ENCODE measurements around the gene CPE.
"Not testable (repeated sequence)": the region's sequence is repeated elsewhere in the genome, so short reads cannot be mapped to it uniquely, and the experiment has no call there.

CPE gene

DNA sequence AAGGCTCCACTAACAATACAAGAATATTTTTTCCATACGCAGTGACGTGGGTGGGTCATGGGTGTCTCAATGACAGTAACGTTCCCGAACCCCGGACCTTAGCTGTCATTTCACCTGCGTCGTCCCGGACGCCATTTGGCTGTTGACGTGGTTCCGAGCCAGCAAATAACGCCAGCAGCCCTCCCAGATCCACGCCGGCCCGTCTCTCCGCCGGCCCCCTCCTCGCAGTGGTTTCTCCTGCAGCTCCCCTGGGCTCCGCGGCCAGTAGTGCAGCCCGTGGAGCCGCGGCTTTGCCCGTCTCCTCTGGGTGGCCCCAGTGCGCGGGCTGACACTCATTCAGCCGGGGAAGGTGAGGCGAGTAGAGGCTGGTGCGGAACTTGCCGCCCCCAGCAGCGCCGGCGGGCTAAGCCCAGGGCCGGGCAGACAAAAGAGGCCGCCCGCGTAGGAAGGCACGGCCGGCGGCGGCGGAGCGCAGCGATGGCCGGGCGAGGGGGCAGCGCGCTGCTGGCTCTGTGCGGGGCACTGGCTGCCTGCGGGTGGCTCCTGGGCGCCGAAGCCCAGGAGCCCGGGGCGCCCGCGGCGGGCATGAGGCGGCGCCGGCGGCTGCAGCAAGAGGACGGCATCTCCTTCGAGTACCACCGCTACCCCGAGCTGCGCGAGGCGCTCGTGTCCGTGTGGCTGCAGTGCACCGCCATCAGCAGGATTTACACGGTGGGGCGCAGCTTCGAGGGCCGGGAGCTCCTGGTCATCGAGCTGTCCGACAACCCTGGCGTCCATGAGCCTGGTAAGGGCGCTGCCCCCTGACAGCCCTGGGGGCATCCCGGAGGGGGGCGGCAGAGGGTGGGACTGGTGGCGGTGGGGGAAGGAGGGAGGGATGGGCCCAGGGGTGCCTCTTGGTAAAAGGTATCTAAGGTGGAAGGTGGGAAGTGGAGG, at the start of gene CPE:
Gene CPE (plus strand): TSS at position 264 of the 933 bp plus-strand sequence. CDS start 214 bp downstream, at position 478.
- DNase-seq = peak; percentile 78 to 84

DNA sequence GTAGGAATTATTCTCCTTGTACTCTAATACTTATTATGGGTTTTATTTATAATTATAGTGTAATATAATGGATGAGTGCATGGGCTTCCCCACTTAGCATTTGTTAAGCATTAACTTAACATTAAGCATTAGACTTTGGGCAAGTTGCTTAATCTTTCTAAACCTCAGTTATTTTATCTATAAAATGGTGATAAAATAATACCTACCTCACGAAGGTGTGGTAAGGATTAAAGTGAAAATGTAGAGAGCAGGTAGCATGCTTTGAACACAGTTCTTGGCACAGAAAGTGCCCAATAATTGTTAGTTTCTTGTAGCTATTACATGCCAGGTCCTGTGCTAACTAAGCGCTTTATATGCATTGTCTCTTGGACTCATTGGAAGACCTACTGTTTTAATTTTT, 48.7 kb upstream of the CPE start:
- no peak for DNase-seq

DNA sequence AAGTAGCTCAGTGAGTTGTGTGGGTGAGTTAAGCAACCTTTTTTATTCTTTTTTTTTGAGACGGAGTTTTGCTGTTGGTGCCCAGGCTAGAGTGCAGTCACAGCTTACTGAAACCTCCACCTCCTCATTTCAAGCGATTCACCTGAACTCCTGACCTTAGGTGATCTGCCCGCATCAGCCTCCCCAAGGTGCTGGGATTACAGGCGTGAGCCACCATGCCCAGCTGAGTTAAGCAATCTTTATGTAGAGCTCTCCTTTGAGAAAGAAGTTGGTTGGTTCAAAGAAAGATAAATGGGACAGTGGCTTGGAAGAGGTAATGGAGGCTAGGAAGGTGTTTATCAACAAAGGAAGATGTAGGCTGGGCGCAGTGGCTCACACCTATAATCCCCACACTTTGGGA, 48.1 kb upstream of the CPE start:
- no peak for DNase-seq

DNA sequence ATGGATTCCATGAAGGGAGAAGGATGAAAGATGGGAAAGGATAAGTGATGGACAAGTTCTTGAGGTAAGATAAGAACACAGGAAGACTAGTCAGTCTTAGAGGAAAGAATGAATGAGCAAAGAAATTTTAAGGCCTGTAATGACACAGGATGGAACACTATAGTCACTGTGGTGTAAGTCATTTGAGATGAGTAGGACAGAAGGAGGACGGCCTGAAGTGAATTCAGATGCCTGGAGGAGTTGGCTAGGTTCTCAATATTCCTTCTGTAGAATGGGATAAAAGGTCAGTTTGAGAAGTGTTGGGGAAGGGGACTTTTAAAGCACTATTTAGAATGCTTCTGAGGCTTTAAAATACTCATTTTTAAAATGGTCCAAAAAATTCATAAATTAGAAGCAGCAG, 47.4 kb upstream of the CPE start:
- DNase-seq = no peak

DNA sequence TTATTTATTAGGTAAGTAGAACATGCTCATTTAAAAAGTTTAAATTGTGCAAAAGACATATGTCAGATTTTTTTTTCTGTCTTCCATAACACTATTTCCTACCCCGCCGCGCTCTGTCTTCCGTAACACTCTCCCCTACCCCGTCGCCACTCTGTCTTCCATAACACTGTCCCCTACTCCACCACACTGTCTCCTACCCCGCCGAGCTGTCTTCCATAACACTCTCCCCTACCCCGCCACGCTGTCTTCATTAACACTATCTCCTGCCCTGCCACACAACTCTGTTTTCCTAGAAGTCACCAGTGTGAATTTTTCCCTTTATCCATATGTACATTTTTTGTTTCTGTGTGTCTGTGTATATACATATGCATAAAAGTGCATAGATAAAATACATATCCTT, 47.0 kb upstream of the CPE start:
- no peak for DNase-seq

DNA sequence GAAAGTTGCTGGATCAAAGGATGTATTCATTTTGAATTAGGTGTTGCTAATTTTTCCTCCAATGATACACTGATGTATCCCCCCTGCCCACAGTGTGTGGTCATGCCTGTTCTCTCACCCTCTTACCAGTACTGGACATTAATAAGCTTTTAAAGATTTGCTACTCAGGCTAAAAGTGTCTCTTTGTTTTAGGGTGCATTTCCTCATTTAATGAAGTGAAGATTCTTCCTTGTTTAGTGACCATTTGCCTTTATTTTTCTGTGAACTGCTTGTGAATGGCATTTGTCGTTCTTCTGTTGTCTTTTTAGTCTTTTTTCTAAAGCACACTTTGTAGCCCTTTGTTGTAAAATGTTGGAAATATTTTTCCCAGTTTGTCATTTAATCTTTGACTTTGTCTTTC, 46.3 kb upstream of the CPE start:
- DNase-seq = no peak

DNA sequence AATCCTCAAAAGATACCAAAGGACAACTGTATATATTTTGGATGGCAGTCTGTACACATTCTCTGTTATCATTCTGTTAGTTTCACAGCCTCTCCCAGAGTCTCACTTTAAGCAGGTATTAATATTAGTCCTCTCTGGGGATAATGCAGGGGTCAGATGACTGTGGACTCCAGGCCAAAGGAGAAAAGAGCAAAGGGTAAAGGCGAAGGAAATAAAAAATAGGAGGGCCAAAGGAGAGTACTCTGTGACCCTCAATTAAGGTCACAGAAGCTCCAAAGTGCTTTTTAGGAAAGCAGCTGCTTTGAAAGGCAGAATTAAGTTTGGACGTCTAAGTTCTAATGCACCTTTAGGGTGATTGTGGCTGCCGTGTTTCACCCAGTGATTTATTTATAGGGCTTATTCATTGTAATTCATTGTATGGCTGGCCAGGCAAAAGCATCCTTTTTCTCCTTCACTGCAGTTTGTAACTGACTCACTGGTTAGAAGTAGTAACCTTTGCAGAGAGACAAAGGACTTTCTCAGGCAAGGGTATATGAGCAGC, 43.6 kb upstream of the CPE start:
- DNase-seq = no peak

DNA sequence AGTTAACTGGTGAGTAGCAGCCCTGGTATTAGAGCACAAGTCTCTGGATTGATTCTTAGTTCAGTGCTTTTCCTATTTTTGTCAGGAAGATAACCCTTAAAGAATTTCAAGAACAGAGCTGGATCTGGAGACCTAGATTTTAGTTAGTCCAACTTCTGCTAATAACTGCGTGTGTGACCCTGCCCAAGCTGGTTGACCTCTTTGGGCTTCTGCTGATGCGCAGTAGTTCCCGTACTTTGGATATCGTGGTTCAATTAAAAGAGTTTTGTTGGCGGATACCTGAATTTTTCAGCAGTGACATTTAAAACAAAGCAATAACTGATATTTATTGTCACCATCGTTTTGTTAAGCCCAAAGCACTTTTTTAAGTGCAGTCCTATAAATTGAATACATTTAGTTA, 42.1 kb upstream of the CPE start:
- no peak for DNase-seq

DNA sequence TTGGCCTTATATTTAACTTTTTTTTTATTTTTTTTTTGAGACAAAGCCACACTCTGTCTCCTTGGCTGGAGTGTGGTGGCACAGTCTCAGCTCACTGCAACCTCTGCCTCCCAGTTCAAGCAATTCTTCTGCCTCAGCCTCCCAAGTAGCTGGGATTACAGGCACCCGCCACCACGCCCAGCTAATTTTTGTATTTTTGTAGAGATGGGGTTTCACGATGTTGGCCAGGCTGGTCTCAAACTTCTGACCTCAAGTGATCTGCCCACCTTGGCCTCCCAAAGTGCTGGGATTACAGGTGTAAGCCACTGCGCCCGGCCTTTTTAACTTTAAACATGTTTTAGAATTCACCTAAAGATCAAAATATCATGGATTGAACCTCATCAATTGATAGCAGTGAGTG, 36.5 kb upstream of the CPE start:
- not testable (repeated sequence) for DNase-seq

DNA sequence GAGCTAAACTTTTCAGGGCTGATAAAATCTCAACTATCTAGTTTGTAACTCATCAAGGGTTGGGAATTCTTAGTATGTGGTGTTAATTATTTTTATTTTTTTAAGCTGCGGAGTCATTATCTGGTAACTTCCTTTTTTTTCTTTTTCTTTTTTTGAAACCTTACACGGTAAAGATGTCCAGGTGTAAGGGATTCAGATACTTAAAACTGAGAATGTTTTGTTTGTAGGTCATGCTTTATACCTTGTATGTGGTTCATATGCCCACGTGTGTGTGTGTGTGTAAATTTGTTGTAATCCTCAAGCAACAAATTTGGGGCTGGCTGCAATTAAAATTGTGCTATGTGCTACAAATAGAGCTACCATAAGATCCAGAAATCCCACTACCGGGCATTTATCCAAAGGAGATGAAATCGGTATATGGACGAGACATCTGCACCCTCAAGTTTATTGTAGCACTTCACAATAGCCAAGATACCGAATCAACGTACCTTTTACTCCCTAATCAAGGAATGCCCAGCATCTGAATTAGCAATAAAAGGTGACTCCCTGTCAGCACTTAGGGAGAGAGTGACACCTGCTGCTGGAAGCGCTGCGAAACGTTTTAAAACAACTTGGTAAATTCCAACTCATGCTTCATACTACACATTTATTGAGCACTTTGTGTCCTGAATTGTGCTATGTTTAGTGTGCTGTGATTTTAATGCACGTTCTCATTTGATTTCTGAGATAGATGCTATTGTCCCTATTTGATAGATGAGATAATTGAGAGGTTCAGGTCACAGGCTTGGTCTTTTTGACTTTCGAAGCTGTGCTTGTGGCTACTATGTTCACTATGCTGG, 35.2 kb upstream of the CPE start:
- DNase-seq = no peak

DNA sequence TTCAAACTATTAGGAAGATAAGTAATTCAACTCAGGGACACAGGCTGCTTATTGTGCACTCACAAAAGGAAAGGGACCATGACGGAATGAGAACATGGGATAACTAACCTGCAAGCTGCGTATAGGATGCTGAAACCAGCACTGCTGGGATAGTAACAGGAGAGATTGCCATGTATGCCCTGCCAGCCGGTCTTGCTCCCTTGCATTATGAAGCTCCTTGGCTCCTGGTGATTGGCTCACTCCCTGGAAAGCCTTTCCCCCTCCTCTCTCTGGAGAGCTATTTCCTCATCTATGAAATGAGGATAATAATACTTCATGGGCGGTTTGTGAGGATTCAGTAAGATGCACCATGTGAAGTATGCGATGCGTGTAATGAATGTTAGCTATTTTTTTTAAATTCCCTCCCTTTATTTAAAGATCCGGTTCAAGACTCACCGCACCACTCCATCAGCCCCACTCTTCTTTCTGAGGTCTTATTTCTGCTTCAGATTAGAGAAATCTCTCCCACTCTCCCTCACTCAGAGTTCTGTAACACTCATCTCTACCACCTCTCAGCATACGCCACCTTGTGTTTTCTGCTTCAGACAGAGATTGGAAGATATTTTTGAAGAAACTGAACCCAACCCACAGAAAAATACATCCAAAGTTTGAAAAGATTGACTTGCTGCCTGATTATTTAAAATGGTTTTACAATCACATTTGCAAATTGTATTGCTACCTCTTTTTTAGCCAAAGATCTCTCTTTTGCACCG, 33.0 kb upstream of the CPE start:
- DNase-seq = no peak

DNA sequence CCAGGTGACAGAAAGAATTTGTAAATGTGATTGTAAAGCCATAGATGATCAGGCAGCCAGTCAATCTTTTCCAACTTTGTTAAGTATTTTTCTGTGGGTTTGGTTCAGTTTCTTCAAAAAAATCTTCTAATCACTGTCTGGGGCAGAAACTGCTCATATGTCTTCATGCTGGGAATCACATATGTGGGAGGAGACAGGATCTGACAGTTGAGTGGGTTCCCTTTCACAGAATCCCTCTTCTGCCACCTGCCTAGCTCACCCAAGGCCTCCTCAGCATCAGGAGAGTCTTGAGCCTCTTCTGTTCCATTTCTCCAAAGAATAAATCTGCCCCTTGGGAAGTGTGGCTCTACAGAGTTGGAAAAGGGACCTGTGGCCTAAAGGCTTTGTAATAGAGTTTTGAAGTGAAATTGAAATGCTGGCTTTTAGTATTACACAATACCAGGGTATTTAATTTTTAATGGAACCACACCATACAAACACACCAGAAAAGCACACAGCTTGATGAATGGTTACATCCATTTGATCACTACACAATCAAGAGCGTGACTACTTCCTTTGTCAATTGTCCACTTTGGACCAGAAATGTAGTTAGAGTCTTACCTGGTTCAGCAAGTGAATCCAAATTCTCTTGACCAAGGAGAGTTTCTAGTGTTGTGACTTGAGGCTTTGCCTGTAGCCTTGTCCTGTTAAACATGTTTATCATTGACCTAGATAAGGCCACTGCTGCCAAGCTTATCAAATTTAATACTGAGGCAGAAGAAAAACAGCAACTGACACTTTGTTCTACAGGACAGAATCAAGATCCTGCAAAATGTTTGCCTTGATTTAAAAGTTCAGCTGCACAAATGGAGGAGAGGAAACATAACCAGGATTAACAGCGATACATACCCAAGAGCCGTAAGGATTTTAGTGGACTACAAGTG, 30.9 kb upstream of the CPE start:
- no peak for DNase-seq

DNA sequence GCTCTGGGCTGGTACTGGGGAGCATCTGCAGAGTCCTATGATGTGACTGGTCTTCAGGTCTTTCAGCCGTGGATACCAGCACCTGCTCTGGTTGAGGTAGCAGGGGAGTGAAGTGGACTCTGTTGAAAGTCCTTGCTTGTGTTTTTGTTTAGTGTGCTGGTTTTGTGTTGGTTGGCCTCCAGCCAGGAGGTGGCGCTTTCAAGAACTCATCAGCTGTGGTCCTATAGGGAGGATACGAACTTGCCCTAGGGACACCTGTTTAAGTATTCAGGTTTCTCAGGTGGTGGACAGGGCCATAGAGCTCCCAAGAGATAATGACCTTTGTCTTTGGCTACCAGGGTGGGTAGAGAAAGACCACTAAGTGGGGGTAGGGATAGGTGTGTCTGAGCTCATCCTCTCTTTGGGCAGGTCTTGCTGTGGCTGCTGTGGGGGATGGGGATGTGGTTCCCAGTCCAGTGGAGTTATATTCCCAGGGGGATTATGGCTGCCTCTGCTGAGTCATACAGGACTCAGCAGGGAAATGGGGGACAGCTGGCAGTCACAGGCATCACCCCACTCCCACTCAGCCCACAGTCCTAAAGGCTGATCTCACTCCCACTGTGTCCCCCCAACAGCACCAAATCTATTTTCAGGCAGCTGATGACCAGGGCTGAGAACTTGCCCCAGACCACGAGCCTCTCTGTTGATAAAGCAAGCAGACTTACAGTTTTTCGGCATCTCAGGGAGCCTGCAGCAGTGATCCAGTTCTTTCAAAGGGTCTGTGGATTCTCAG, 27.3 kb upstream of the CPE start:
- no peak for DNase-seq

DNA sequence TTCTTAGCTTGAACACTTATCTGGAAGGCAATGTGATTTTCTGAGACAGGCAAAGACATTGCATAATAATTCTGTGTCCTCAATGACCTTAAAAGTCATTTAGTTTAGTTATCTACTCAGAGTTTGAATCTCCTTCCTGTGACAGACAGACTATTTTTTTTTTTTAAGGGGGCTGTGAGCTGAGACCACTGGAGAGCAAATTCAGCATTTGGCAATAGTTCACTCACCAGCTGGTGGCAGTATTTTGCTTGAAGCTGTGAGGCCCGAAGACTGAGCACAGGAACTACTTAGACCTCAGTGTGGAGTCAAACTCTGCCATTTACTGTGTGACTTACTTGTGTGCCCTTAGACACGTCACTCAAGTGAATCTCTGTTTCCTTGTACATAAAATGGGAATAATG, 22.9 kb upstream of the CPE start:
- DNase-seq = peak in 1 of 2 experiments; percentile 29

DNA sequence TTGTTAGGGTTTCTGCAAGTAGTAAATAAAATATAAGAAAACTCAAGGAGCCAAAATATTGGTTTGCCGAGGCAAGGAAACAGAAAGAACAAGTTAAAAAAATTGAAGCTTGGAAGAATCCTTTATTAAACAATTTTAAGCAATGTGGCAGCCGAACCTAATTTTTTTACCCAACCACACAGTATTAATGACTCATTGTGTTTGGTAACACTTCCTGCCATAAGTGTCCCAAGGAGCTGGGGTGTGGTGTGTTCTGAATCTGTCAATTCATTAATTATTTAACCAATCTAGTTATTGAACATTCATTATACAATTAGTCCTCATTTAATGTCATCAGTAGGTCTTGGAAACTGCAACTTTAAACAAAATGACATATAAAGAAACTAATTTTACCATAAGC, 19.3 kb upstream of the CPE start:
- DNase-seq = no peak

DNA sequence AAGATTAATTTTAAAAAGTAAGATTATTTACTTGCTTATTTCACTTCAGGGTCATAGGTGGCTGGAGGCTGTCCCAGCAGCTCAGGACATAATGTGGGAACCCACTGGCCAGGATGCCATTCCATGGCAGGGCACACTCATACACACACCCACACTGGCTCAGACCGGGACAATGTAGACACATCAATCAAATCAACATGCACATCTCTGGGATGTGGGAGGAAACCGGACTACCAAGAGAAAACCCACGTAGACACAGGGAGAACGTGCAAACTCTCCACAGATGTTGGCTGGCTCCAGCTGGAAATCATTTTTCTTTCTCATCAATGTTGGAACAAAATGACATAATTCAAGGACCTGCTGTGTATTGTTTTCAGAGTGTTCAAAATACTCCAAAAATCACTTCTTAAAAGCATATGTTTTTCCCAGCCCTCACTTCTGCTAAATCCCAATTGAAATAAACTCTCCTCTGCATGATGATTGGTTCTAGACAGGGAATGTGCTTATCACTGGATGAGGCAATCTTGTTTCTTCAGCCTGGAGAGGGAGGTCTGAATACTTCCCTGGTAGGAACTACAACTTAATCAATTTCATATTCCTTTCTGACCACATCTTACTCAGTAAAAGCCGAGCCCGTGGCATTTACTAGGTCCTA, 18.6 kb upstream of the CPE start:
- DNase-seq = no peak

DNA sequence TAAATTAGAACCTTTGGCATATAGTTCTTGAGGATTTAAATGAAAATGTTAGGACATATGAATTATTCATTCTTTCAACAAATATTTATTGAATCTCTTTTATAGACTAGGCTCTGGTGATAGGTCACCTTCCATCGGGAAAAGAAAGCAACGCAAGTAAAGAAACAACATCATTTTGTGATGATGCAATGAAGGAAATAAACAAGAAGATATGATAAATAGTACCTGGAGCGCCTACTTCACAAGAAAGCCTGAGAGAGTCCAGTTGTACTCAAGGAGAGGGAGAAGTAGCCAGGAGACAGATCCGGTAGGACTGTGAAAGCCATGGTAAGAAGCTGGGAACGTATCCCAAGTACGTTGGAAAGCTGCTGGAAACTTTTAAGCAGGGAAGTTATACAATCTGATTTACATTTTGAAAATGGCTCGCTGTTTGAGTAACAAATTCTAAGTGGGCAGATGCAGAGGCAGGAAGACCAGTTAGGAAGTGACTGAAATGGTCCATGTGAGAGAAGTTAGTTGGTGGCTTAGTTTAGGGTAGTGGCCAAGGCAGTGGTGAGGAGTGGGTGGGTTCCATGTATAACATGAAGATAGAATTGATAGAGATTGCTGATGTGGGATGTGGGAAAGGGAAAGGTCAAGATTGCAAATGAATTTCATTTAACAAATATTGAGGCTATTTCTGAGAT, 17.7 kb upstream of the CPE start:
- no peak for DNase-seq

DNA sequence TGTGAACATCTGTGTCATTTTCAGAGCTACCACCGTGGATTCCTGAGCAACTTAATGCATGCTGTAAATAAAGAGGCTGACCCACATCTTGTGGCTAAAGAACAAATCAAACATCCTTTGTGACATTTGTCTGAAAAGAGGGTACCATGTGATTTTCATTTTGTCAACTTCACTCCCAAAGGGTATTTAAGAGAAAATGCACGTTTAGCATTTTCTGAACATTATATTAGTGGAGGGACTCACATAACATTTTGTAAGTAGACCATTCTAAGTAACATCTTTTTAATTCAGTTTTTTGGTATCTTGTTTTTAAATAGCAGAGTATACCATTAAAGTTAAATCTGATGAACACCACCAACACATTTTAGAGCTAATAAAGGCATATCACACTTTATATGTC, 17.0 kb upstream of the CPE start:
- no peak for DNase-seq

DNA sequence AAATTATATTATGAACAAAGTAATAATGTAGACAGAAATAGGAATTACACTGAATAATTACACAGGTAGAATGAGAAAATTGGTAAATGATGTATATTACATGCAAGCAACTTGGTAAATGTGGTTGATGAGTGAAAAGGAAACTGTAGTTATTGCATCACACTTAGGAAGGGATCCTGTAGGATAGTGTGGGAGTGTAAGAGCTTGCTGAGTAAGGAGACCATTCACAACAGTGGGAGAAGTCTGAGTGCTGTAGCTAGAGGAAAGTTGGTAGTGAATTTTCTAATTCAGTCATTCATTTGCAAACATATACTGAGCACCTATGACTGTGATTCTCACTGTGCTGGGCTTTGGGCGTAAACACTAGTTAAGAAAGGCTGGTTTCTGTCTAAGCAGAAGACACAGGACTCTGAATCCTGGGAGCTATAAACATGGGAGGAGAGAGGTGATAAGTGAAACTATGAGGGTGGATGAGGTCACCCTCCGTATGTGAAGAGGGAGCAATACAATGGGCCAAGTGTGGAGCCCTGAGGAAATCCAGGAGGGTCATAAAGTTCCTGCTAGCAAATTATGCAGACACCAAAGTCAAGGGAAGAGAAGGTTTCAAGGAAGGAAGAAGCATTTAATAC, 14.2 kb upstream of the CPE start:
- DNase-seq = no peak

All from cerebellar nuclear complex (tissue), 1 donor.